ENCODE data around the gene ATR. TPM values are rescaled to one million over a fixed set of nuclear protein-coding genes. Genes with fewer than 3 reads are reported as not detected.

The ATR gene
- total and polyA plus RNA-seq, 9 of the 15 experiments (the other 6 are each of a cell fraction or from before 2014, with no cell fraction given): 18.0 to 37.8 (median 23.2) TPM

DNA sequence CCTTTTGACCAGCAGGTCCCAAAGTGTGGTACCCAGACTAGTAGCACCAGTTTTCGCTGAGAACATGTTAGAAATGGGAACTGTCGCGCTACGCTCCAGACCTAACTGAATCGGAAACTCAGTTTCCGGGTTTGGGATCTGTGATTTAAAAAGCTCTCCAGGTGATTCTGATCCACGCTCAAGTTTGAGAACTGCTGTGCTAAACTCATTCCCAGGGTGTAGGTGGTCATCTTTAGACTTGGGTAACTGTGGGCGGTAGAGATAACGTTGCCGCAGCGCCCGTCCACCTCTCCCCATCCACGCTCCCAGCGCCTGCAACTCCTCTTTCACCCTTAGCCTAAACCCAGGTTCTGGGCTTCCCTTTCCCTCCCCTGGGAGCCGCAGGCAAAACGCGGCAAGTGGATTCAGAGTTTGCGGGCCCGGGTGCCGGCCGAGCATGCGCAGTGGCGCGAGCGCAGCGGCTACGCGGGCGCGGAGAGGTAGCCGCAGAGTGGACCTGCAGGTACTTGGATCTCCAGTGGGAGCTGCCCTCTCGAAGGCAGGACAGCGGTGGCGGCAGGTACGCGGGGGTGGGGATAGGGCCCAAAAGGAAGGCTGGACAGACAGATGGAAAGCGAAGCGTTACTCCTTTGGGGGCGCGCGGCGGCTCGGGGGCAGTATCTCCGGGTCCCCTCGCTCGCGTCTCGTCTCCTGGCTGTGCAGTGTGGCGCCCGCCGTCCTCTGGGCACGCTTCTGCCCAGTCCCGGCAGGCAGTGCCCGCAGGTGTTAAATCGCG, 17.6 kb upstream of the ATR start, which contains the start of gene PLS1 (continued):
- 0 out of 4 replicates have a peak, but pooled peaks of 1 of the 2 experiments have one; percentile 62 for TF ChIP-seq ARNT (IDR thresholded peaks at IDR 0.05)
- TF ChIP-seq, protein P1, sequence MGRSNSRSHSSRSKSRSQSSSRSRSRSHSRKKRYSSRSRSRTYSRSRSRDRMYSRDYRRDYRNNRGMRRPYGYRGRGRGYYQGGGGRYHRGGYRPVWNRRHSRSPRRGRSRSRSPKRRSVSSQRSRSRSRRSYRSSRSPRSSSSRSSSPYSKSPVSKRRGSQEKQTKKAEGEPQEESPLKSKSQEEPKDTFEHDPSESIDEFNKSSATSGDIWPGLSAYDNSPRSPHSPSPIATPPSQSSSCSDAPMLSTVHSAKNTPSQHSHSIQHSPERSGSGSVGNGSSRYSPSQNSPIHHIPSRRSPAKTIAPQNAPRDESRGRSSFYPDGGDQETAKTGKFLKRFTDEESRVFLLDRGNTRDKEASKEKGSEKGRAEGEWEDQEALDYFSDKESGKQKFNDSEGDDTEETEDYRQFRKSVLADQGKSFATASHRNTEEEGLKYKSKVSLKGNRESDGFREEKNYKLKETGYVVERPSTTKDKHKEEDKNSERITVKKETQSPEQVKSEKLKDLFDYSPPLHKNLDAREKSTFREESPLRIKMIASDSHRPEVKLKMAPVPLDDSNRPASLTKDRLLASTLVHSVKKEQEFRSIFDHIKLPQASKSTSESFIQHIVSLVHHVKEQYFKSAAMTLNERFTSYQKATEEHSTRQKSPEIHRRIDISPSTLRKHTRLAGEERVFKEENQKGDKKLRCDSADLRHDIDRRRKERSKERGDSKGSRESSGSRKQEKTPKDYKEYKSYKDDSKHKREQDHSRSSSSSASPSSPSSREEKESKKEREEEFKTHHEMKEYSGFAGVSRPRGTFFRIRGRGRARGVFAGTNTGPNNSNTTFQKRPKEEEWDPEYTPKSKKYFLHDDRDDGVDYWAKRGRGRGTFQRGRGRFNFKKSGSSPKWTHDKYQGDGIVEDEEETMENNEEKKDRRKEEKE (IDR thresholded peaks at IDR 0.05; ENCODE audit: borderline replicate concordance in 1 of 2, control insufficient read depth in 1 of 2, low read depth in 2 of 2, low read length in 1 of 2): peak in 1 of 2 experiments; percentile 66; a peak in 1 of 4 replicates
- TF ChIP-seq, protein P2, sequence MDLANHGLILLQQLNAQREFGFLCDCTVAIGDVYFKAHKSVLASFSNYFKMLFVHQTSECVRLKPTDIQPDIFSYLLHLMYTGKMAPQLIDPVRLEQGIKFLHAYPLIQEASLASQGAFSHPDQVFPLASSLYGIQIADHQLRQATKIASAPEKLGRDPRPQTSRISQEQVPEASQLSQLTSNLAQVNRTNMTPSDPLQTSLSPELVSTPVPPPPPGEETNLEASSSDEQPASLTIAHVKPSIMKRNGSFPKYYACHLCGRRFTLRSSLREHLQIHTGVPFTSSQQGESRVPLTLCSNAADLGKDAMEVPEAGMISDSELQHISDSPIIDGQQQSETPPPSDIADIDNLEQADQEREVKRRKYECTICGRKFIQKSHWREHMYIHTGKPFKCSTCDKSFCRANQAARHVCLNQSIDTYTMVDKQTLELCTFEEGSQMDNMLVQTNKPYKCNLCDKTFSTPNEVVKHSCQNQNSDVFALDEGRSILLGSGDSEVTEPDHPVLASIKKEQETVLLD (IDR thresholded peaks at IDR 0.05): peak; percentile 95
- TF ChIP-seq NEUROD1 (IDR thresholded peaks at IDR 0.05; ENCODE audit: borderline replicate concordance, low read depth, low read length, partially characterized antibody): peak; percentile 99
- TF ChIP-seq, protein P3, sequence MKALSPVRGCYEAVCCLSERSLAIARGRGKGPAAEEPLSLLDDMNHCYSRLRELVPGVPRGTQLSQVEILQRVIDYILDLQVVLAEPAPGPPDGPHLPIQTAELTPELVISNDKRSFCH (CRISPR knock-in tag; IDR thresholded peaks at IDR 0.05): no peak
- TF ChIP-seq, protein P3 (tag; IDR thresholded peaks at IDR 0.05): 0 out of 2 replicates have a peak, but pooled peaks have one; percentile 65
